B cell (primary cell): Measurements from ENCODE around the gene TSKS. TPM values are rescaled to one million over a fixed set of nuclear protein-coding genes. Genes with fewer than 3 reads are reported as not detected.

ENCODE experiments used
- ATAC-seq: fragments of 200-7000 bp; cut with Tn5 transposase; one replicate; pipeline ENCODE4 v1.10.0; 2021; ENCODE audit warnings: low read depth, mild to moderate bottlenecking, moderate number of reproducible peaks, moderate library complexity
- CTCF ChIA-PET: fragments of 350-600 bp; sonication (Branson Sonifier 250); formaldehyde crosslinking; loops from one replicate; lab custom pipeline; 2021; ENCODE audit warnings: antibody characterized with exemption, inconsistent platforms; lab: Charles Lee
- POLR2A ChIA-PET: fragments of 350-600 bp; sonication (Branson Sonifier 250); formaldehyde crosslinking; loops from one replicate; lab custom pipeline; 2021; ENCODE audit warnings: antibody characterized with exemption; lab: Charles Lee
- DNase-seq: peaks from one replicate; pipeline ENCODE4 v3.0.0; 2013
- H2AFZ ChIP-seq: 2 replicates; pipeline ENCODE4 v1.6.1; 2012; ENCODE audit warnings: mild to moderate bottlenecking, low read depth, low read length; ENCODE audit not compliant: insufficient read depth, poor library complexity, severe bottlenecking
- H3K27ac ChIP-seq, 2 donors: 1 replicate in 1 of 2; 2 replicates in 1 of 2; pipeline ENCODE4 v1.5.1; 2012 to 2013; ENCODE audit warnings: low read length in 2 of 2, mild to moderate bottlenecking in 2 of 2, moderate library complexity in 1 of 2
- H3K27me3 ChIP-seq, 4 experiments: fragments of 200-600 bp in 1 of 4; sonication (generic) in 1 of 4; replicated peaks in 1 of 4; 1 replicate in 2 of 4; 2 replicates in 2 of 4; pipeline versions ENCODE4 v1.6.1 to v1.7.0; 2013 to 2016; ENCODE audit warnings: low read length in 3 of 4, mild to moderate bottlenecking in 2 of 4, mixed read lengths in 1 of 4, moderate library complexity in 1 of 4; ENCODE audit not compliant: insufficient read depth in 4 of 4, control insufficient read depth in 3 of 4; ENCODE audit errors: control extremely low read depth in 1 of 4
- H3K36me3 ChIP-seq, 2 experiments: replicated peaks in 1 of 2; 1 replicate in 1 of 2; 2 replicates in 1 of 2; pipeline versions ENCODE4 v1.6.1 to v1.7.1; 2013; ENCODE audit warnings: low read length in 1 of 2; ENCODE audit not compliant: insufficient read depth in 2 of 2, control insufficient read depth in 1 of 2; ENCODE audit errors: control extremely low read depth in 1 of 2, extremely low read depth in 1 of 2
- H3K4me1 ChIP-seq, 2 donors: fragments of 200-600 bp in 1 of 2; sonication (generic) in 1 of 2; 1 replicate in 1 of 2; 2 replicates in 1 of 2; pipeline versions ENCODE4 v1.5.1 to v1.6.1; 2013 to 2017; ENCODE audit warnings: low read length in 2 of 2; ENCODE audit not compliant: control insufficient read depth in 2 of 2, insufficient read depth in 2 of 2
- H3K4me2 ChIP-seq: replicated peaks from 2 replicates; pipeline ENCODE3; 2012; ENCODE audit warnings: mild to moderate bottlenecking, low read depth, low read length; ENCODE audit not compliant: poor library complexity, severe bottlenecking
- H3K4me3 ChIP-seq, 5 experiments: fragments of 200-600 bp in 1 of 5; sonication (generic) in 1 of 5; 1 replicate in 3 of 5; 2 replicates in 2 of 5; pipeline versions ENCODE4 v1.5.1 to v1.7.0; 2011 to 2016; ENCODE audit warnings: low read length in 4 of 5, mild to moderate bottlenecking in 4 of 5, low read depth in 2 of 5, control low read depth in 1 of 5, moderate library complexity in 1 of 5; ENCODE audit not compliant: insufficient read depth in 1 of 5; ENCODE audit errors: control extremely low read depth in 1 of 5, extremely low read depth in 1 of 5
- H3K79me2 ChIP-seq: fragments of 200-600 bp; sonication (generic); one replicate; pipeline ENCODE4 v1.6.0; 2016; ENCODE audit warnings: low read length; ENCODE audit not compliant: control insufficient read depth, insufficient read depth
- H3K9ac ChIP-seq: fragments of 200-600 bp; sonication (generic); 2 replicates; pipeline ENCODE4 v1.6.1; 2017; ENCODE audit warnings: mild to moderate bottlenecking, low read length, moderate library complexity
- H3K9me3 ChIP-seq, 3 donors: one replicate each; pipeline versions ENCODE4 v1.6.1 to v1.7.1; 2013; ENCODE audit warnings: low read length in 2 of 3; ENCODE audit not compliant: control insufficient read depth in 2 of 3, insufficient read depth in 1 of 3; ENCODE audit errors: control extremely low read depth in 1 of 3
- H4K20me1 ChIP-seq: 2 replicates; pipeline ENCODE4 v1.6.0; 2012; ENCODE audit warnings: mild to moderate bottlenecking, low read length; ENCODE audit not compliant: insufficient read depth, control insufficient read depth, poor library complexity, severe bottlenecking
- H3K27ac Mint-ChIP-seq: one replicate; pipeline ENCODE4 v1.8.0; 2021; ENCODE audit warnings: mixed read lengths
- H3K27me3 Mint-ChIP-seq: one replicate; pipeline ENCODE4 v1.8.0; 2021; ENCODE audit warnings: mixed read lengths
- H3K4me1 Mint-ChIP-seq: one replicate; pipeline ENCODE4 v1.8.0; 2021; ENCODE audit warnings: mixed read lengths
- H3K4me3 Mint-ChIP-seq: one replicate; pipeline ENCODE4 v1.8.0; 2021; ENCODE audit warnings: mixed read lengths
- H3K9me3 Mint-ChIP-seq: one replicate; pipeline ENCODE4 v1.8.0; 2022; ENCODE audit warnings: mixed read lengths; ENCODE audit not compliant: insufficient read depth
- EZH2 ChIP-seq: IDR thresholded peaks from 2 replicates; pipeline ENCODE4 v1.6.1; 2012; ENCODE audit warnings: borderline replicate concordance, low read depth, mild to moderate bottlenecking, moderate library complexity, low read length; ENCODE audit not compliant: insufficient read depth, poor library complexity, severe bottlenecking
- WGBS: methylation state at CpG from one replicate; pipeline ENCODE4 v1.1.5; 2013; ENCODE audit warnings: missing lambda C conversion rate; ENCODE audit not compliant: insufficient coverage; 5-methylcytosine and 5-hydroxymethylcytosine counted together
- intact Hi-C: fragments of 100-400 bp; cut with micrococcal nuclease; formaldehyde crosslinking; loops from one replicate; pipeline ENCODE4 v1.10.0; 2022
- polyA plus RNA-seq: library from polyadenylated mRNA; depleted of rRNA; stranded (reverse); fragments of >200 nt; gene quantifications from 2 replicates; pipeline ENCODE4 v1.2.3, GENCODE V29; 2012
- total RNA-seq, 2 donors: library from RNA; stranded (reverse); fragments of 120-200 nt in 1 of 2; gene quantifications; 1 replicate in 1 of 2; 2 replicates in 1 of 2; pipeline versions ENCODE4 v1.2.3 to v1.2.4, GENCODE V29; 2013 to 2022
- TF ChIP-seq, protein P1 (sequence below): fragments of 200-600 bp; IDR thresholded peaks from one replicate; pipeline ENCODE4 v1.8.0; 2022; ENCODE audit warnings: antibody characterized with exemption, mild to moderate bottlenecking

TSKS gene
- total and polyA plus RNA-seq, 2 donors (not counting 1 experiment from before 2014, with no cell fraction given), result 0.15 to 0.18 TPM

DNA sequence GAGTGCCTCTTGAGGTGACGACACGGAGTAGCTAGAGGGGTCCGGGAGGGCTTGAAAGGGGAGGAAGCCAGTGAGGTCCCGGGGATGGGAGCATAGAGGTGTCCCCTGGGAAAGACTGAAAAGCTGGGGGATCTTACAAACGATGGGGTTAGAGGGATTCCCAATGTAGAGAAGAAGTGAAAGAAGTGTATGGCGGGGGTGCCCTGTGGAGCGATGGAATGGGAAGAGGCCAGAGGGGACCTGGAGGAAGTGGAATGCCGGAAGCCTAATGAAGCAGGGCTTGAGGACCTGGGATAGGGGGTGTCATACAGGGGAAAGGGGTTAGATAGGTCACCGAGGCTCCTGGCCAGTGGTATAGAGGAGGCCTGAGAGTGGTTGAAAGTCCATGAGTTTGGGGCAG is 4.3 kb upstream of the TSKS start:
- under 1% methylated on average over 9 of the region's 9 CpGs for WGBS

DNA sequence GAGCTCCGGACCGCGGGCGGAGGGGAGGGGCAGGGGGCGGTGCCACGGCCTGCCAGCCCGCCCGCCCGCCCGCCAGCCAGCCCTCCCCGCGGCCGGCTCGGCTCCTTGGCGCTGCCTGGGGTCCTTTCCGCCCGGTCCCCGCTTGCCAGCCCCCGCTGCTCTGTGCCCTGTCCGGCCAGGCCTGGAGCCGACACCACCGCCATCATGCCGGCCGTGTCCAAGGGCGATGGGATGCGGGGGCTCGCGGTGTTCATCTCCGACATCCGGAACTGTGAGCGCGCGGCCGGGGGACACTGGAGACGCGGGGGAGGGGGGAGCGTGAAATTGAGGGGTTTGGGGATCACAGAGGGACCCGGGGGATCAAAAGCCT is 3.8 kb upstream of the TSKS start, which contains the start of gene AP2A1:
Gene AP2A1, plus strand, starts transcription at position 72 of the 370 bp plus-strand sequence. Its CDS starts 133 bp downstream, at position 205.
- Histone ChIP-seq H3K9me3 (no peaks in the 10 kb centered on the region), H3K9ac (peak within 1 kb of the TSS; percentile 96), H3K4me1 (peaks cover 15 to 24% of the 10 kb centered on the region in 2 donors), H3K4me2 (peak within 1 kb of the TSS; percentile 91), H3K27me3 (no peaks in the 10 kb centered on the region), H4K20me1 (peaks cover 13% of the 10 kb centered on the region), H2AFZ (peak within 1 kb of the TSS; percentile 92), H3K36me3 (no peaks in the 10 kb centered on the region), H3K79me2 (peaks cover 48% of the 10 kb centered on the region), H3K4me3 (peak within 1 kb of the TSS; percentile 77 to 98 (median 88)), H3K27ac (peak within 1 kb of the TSS; percentile 74 to 85)
- Mint-ChIP-seq H3K4me3 (peak within 1 kb of the TSS; percentile 93), H3K27me3 (no peaks in the 10 kb centered on the region), H3K9me3 (no peaks in the 10 kb centered on the region), H3K4me1 (peaks cover 39% of the 10 kb centered on the region), H3K27ac (peak within 1 kb of the TSS; percentile 98)
- ChIA-PET CTCF (interaction anchor here (0.7 to 1.9 kb wide), 4 partner anchors 36 to 101 kb away, joined by 3 to 10 read pairs (median 5); partner anchors contain the start of genes FUZ and PNKP), POLR2A (interaction anchor here (0.6 to 2.0 kb wide), 6 partner anchors 13 to 224 kb away, joined by 3 to 12 read pairs (median 4); partner anchors contain the start of genes AKT1S1, FUZ, PTOV1 and TBC1D17)
- WGBS, result under 1% methylated on average over 38 of the region's 38 CpGs
- TF ChIP-seq, protein P1, sequence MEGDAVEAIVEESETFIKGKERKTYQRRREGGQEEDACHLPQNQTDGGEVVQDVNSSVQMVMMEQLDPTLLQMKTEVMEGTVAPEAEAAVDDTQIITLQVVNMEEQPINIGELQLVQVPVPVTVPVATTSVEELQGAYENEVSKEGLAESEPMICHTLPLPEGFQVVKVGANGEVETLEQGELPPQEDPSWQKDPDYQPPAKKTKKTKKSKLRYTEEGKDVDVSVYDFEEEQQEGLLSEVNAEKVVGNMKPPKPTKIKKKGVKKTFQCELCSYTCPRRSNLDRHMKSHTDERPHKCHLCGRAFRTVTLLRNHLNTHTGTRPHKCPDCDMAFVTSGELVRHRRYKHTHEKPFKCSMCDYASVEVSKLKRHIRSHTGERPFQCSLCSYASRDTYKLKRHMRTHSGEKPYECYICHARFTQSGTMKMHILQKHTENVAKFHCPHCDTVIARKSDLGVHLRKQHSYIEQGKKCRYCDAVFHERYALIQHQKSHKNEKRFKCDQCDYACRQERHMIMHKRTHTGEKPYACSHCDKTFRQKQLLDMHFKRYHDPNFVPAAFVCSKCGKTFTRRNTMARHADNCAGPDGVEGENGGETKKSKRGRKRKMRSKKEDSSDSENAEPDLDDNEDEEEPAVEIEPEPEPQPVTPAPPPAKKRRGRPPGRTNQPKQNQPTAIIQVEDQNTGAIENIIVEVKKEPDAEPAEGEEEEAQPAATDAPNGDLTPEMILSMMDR, result no peak
- TF ChIP-seq EZH2, result no peak
- no peak for DNase-seq
- no peak for ATAC-seq
- intact Hi-C loops, result loop anchor here (1.0 to 5.0 kb wide), 13 partner anchors 41 to 1298 kb away; partner anchors contain the start of genes ATF5, CYTH2, FUZ and NUP62

More for the DNA sequence above, 4.3 kb upstream of the TSKS start:
- H4K20me1 ChIP-seq, result peaks cover 13% of the 10 kb centered on the region
- no peaks in the 10 kb centered on the region for H3K9me3 ChIP-seq
- H2AFZ ChIP-seq, result peak overlapping the region; percentile 92
- H3K4me3 ChIP-seq, result peak overlapping the region; percentile 75 to 98 (median 88)
- Mint-ChIP-seq H3K27me3 (no peaks in the 10 kb centered on the region), H3K9me3 (no peaks in the 10 kb centered on the region), H3K4me3 (peak overlapping the region; percentile 93), H3K4me1 (peaks cover 39% of the 10 kb centered on the region), H3K27ac (peak overlapping the region; percentile 76)
- intact Hi-C loops, result loop anchor here (2.0 to 5.0 kb wide), 3 partner anchors 270 to 1299 kb away; partner anchors contain the start of genes CYTH2 and RPS11
- DNase-seq (no peak), ATAC-seq (no peak)
- TF ChIP-seq EZH2, result no peak
- TF ChIP-seq, protein P1, result no peak
- CTCF ChIA-PET, result interaction anchor here (0.6 to 1.9 kb wide), 3 partner anchors 46 to 109 kb away, joined by 3 to 10 read pairs (median 6); partner anchors contain the start of genes AKT1S1, FUZ and TBC1D17
- peak overlapping the region; percentile 91 for H3K4me2 ChIP-seq
- peak overlapping the region; percentile 96 for H3K9ac ChIP-seq
- no peaks in the 10 kb centered on the region for H3K36me3 ChIP-seq
- H3K79me2 ChIP-seq, result peaks cover 52% of the 10 kb centered on the region
- H3K27ac ChIP-seq, result peak overlapping the region; percentile 54 to 85
- peaks cover 15 to 24% of the 10 kb centered on the region in 2 donors for H3K4me1 ChIP-seq
- POLR2A ChIA-PET, result interaction anchor here (1.6 to 2.0 kb wide), 2 partner anchors 45 to 102 kb away, joined by 5 to 12 read pairs; partner anchors contain the start of gene FUZ
- no peaks in the 10 kb centered on the region for H3K27me3 ChIP-seq
